Measurements from ENCODE around the gene MRPS6. TPM values are rescaled to one million over a fixed set of nuclear protein-coding genes. Genes with fewer than 3 reads are reported as not detected.
A peak's percentile ranks its signal among the peaks of the same experiment; 100 is the strongest.

The MRPS6 gene
- total RNA-seq, 2 donors from 2014 or later, result 221 to 282 TPM

- 77 to 81% methylated on average over 3 to 9 of the region's 9 CpGs for WGBS, 2 experiments (ENCODE audit: insufficient coverage in 1 of 2, insufficient read length in 1 of 2)
- Histone ChIP-seq H3K4me3 (ENCODE audit: low read length) (peak overlapping the region; percentile 91), H3K4me1 (ENCODE audit: control insufficient read depth, insufficient read depth, low read length) (peaks cover 11% of the 10 kb centered on the region)
Observed at GRCh38 chr21:34075760-34076660, 2.6 kb downstream of the MRPS6 start.

GRCh38 chr21:34076835-34077234, 3.5 kb downstream of the MRPS6 start:
- DNase-seq, result no peak
- H3K4me1 Mint-ChIP-seq, result peaks cover 68% of the 10 kb centered on the region
- Histone ChIP-seq H3K27ac (ENCODE audit: low read depth, low read length) (no peak overlapping the region), H3K27me3 (ENCODE audit: control insufficient read depth, insufficient read depth, low read length, poor library complexity, severe bottlenecking) (no peaks in the 10 kb centered on the region), H3K9ac (ENCODE audit: extremely low read depth, low read length, poor library complexity, severe bottlenecking) (no peak overlapping the region), H3K4me1 (ENCODE audit: control insufficient read depth, insufficient read depth, low read length) (peaks cover 11% of the 10 kb centered on the region), H3K4me3 (ENCODE audit: low read length) (peak overlapping the region; percentile 91), H3K36me3 (ENCODE audit: control insufficient read depth, insufficient read depth, low read length) (peaks cover 51% of the 10 kb centered on the region), H3K9me3 (ENCODE audit: control insufficient read depth, low read length) (no peaks in the 10 kb centered on the region)
- H3K36me3 Mint-ChIP-seq (ENCODE audit: low read depth), result peaks cover 44% of the 10 kb centered on the region
- H3K9me3 Mint-ChIP-seq, result no peaks in the 10 kb centered on the region
- peak overlapping the region; percentile 97 for H3K4me3 Mint-ChIP-seq
- no peak for TF ChIP-seq CTCF (conservative IDR thresholded peaks at IDR 0.05)
- 94% methylated on average over 1 of the region's 1 CpG; no CpG with 5 or more reads in 1 of the 2 experiments for WGBS, 2 experiments (ENCODE audit: insufficient coverage in 1 of 2, insufficient read length in 1 of 2)
- H3K27me3 Mint-ChIP-seq (ENCODE audit: insufficient read depth), result no peaks in the 10 kb centered on the region
- no peak overlapping the region for H3K27ac Mint-ChIP-seq

More at GRCh38 chr21:34075760-34076660, 2.6 kb downstream of the MRPS6 start:
- Histone ChIP-seq H3K36me3 (ENCODE audit: control insufficient read depth, insufficient read depth, low read length) (peaks cover 49% of the 10 kb centered on the region), H3K27me3 (ENCODE audit: control insufficient read depth, insufficient read depth, low read length, poor library complexity, severe bottlenecking) (no peaks in the 10 kb centered on the region), H3K9ac (ENCODE audit: extremely low read depth, low read length, poor library complexity, severe bottlenecking) (peak overlapping the region; percentile 95), H3K9me3 (ENCODE audit: control insufficient read depth, low read length) (no peaks in the 10 kb centered on the region), H3K27ac (ENCODE audit: low read depth, low read length) (no peak overlapping the region)
- H3K9me3 Mint-ChIP-seq, result no peaks in the 10 kb centered on the region
- peaks cover 61% of the 10 kb centered on the region for H3K4me1 Mint-ChIP-seq
- DNase-seq, result no peak
- peaks cover 41% of the 10 kb centered on the region for H3K36me3 Mint-ChIP-seq (ENCODE audit: low read depth)
- H3K4me3 Mint-ChIP-seq, result peak overlapping the region; percentile 97
- no peak for TF ChIP-seq CTCF (conservative IDR thresholded peaks at IDR 0.05)
- no peaks in the 10 kb centered on the region for H3K27me3 Mint-ChIP-seq (ENCODE audit: insufficient read depth)
- H3K27ac Mint-ChIP-seq, result peak overlapping the region; percentile 76

DNA sequence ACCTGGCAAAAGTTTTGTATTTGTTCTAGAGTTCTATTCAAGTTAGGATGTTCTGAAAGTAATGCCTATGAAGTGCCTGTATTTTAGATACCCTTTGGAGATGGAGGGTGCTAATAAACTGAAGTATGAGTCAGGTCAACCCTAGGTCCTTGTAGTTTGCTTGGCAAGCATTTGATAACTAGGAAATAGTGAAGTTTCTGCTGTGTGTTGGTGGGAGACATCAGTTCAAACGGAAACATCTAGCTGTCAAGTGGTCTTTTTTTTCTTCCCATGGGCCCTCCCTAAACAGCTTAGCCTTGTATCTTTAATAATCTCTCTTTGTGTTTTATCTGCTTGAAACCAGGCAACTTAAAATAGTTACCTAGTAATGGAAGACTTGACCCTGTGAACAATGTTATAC, 4.5 kb downstream of the MRPS6 start:
- Mint-ChIP-seq H3K36me3 (ENCODE audit: low read depth) (peaks cover 49% of the 10 kb centered on the region), H3K9me3 (no peaks in the 10 kb centered on the region)

More for the DNA sequence above, 4.5 kb downstream of the MRPS6 start:
- peaks cover 75% of the 10 kb centered on the region for H3K4me1 Mint-ChIP-seq
- peak overlapping the region; percentile 91 for H3K4me3 ChIP-seq (ENCODE audit: low read length)
- H3K9ac ChIP-seq (ENCODE audit: extremely low read depth, low read length, poor library complexity, severe bottlenecking), result no peak overlapping the region
- H3K27me3 Mint-ChIP-seq (ENCODE audit: insufficient read depth), result no peaks in the 10 kb centered on the region
- H3K27me3 ChIP-seq (ENCODE audit: control insufficient read depth, insufficient read depth, low read length, poor library complexity, severe bottlenecking), result no peaks in the 10 kb centered on the region
- peak overlapping the region; percentile 13 for H3K4me3 Mint-ChIP-seq
- no peak for DNase-seq
- H3K9me3 ChIP-seq (ENCODE audit: control insufficient read depth, low read length), result no peaks in the 10 kb centered on the region
- H3K27ac Mint-ChIP-seq, result no peak overlapping the region
- H3K27ac ChIP-seq (ENCODE audit: low read depth, low read length), result no peak overlapping the region
- peaks cover 18% of the 10 kb centered on the region for H3K4me1 ChIP-seq (ENCODE audit: control insufficient read depth, insufficient read depth, low read length)
- TF ChIP-seq CTCF (conservative IDR thresholded peaks at IDR 0.05), result no peak
- 67 to 80% methylated on average over 1 of the region's 1 CpG for WGBS, 2 experiments (ENCODE audit: insufficient coverage in 1 of 2, insufficient read length in 1 of 2)
- peaks cover 59% of the 10 kb centered on the region for H3K36me3 ChIP-seq (ENCODE audit: control insufficient read depth, insufficient read depth, low read length)
